RWPE2 (cell line): ENCODE data around the gene JCAD.

ENCODE experiments used
- ATAC-seq: fragments of 200-7000 bp; cut with Tn5 transposase; 3 replicates; pipeline ENCODE4 v1.9.1; 2021; ENCODE audit warnings: low read depth
- DNase-seq: peaks from one replicate; pipeline ENCODE4 v3.0.0-alpha.2; 2020; ENCODE audit warnings: low spot score
- H3K27ac ChIP-seq: fragments of 450-650 bp; 2 replicates; pipeline ENCODE4 v1.5.1; 2017; ENCODE audit warnings: mild to moderate bottlenecking; ENCODE audit not compliant: poor library complexity, severe bottlenecking
- H3K27me3 ChIP-seq: fragments of 250-450 bp; sonication (Bioruptor Pico); 2 replicates; pipeline ENCODE4 v1.5.1; 2021; ENCODE audit warnings: mild to moderate bottlenecking, moderate library complexity; ENCODE audit not compliant: insufficient read depth, poor library complexity, severe bottlenecking
- H3K36me3 ChIP-seq: fragments of 250-450 bp; sonication (Bioruptor Pico); 2 replicates; pipeline ENCODE4 v1.5.1; 2020; ENCODE audit warnings: low read depth, mild to moderate bottlenecking, moderate library complexity
- H3K4me1 ChIP-seq: fragments of 250-450 bp; sonication (Bioruptor Pico); 2 replicates; pipeline ENCODE4 v1.5.1; 2021; ENCODE audit warnings: mild to moderate bottlenecking, moderate library complexity; ENCODE audit not compliant: insufficient read depth, poor library complexity, severe bottlenecking
- H3K4me3 ChIP-seq: fragments of 250-450 bp; sonication (Bioruptor Pico); 2 replicates; pipeline ENCODE4 v1.5.1; 2021; ENCODE audit warnings: mild to moderate bottlenecking, moderate library complexity; ENCODE audit not compliant: severe bottlenecking
- H3K9me3 ChIP-seq: fragments of 250-450 bp; sonication (Bioruptor Pico); 2 replicates; pipeline ENCODE4 v1.5.1; 2021; ENCODE audit warnings: mild to moderate bottlenecking, moderate library complexity; ENCODE audit not compliant: severe bottlenecking
- TF ChIP-seq, protein P1 (sequence below): fragments of 450-650 bp; IDR thresholded peaks from one replicate; pipeline ENCODE4 v1.5.1; 2017; ENCODE audit warnings: mild to moderate bottlenecking, moderate library complexity; ENCODE audit not compliant: poor library complexity, severe bottlenecking

Gene JCAD

DNA sequence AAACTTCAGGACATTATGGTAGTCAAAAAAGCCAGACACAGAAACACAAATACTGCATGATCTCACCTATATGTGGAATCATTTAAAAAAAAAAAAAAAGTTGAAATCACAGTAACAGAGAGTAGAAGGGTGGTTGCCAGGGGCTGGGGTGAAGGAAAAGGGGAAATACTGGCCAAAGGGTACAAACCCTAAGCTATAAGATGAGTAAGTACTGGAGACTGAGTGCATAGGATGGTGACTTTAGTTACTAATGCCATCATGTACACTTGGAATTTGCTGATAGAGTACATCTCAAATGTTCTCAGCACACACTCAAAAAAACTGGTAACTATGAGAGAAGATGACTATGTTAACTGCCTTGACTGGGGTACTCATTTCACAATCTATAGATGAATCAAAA is 39.9 kb downstream of the JCAD start:
- no peak overlapping the region for H3K4me3 ChIP-seq
- no peak overlapping the region for H3K27ac ChIP-seq
- ATAC-seq: no peak
- no peak for DNase-seq
- H3K27me3 ChIP-seq: no peaks in the 10 kb centered on the region
- TF ChIP-seq, protein P1, sequence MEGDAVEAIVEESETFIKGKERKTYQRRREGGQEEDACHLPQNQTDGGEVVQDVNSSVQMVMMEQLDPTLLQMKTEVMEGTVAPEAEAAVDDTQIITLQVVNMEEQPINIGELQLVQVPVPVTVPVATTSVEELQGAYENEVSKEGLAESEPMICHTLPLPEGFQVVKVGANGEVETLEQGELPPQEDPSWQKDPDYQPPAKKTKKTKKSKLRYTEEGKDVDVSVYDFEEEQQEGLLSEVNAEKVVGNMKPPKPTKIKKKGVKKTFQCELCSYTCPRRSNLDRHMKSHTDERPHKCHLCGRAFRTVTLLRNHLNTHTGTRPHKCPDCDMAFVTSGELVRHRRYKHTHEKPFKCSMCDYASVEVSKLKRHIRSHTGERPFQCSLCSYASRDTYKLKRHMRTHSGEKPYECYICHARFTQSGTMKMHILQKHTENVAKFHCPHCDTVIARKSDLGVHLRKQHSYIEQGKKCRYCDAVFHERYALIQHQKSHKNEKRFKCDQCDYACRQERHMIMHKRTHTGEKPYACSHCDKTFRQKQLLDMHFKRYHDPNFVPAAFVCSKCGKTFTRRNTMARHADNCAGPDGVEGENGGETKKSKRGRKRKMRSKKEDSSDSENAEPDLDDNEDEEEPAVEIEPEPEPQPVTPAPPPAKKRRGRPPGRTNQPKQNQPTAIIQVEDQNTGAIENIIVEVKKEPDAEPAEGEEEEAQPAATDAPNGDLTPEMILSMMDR: no peak
- no peaks in the 10 kb centered on the region for H3K4me1 ChIP-seq
- no peaks in the 10 kb centered on the region for H3K36me3 ChIP-seq
- H3K9me3 ChIP-seq: no peaks in the 10 kb centered on the region

DNA sequence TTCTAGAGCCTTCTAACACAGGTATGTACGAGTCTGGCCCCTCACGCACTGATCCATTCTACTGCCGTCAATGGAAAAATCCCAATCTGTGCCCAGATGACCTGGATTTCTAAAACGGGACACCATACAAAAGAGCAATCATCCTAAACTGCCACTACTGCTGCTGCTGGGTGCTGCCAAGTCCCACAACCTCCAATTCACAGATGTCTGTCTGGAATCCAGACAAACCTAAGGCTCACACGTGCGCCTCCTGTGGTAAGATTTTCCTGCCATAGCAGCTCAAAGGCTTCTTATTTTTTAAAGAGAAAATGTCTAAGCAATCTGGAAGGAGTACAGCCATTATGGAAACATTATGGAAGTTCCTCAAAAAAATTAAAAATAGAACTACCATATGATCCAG is 40.9 kb downstream of the JCAD start:
- Histone ChIP-seq H3K36me3 (no peaks in the 10 kb centered on the region), H3K27ac (no peak overlapping the region), H3K4me3 (no peak overlapping the region), H3K4me1 (no peaks in the 10 kb centered on the region), H3K27me3 (no peaks in the 10 kb centered on the region), H3K9me3 (no peaks in the 10 kb centered on the region)
- no peak for ATAC-seq
- TF ChIP-seq, protein P1: no peak
- DNase-seq: no peak

DNA sequence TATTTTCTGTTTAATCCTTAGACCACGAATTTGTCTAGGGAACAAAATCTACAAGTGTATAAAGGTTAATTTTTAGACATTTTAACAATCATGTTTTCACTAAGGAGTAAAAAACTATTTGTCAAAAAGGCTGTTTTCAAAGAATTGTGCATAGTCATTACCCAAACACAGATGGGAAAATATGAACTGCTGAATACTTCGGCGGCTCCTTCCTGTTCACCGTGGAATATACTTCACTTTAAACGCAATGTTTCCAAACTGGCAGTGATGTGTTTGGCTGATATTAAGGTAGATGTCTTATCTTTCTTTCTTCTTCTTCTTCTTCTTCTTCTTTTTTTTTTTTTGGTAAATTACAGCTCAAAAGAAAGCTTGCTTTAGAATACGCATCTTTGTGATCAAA is 41.4 kb downstream of the JCAD start:
- DNase-seq (no peak), ATAC-seq (no peak)
- Histone ChIP-seq H3K36me3 (no peaks in the 10 kb centered on the region), H3K9me3 (no peaks in the 10 kb centered on the region), H3K27ac (no peak overlapping the region), H3K4me3 (no peak overlapping the region), H3K4me1 (no peaks in the 10 kb centered on the region), H3K27me3 (no peaks in the 10 kb centered on the region)
- TF ChIP-seq, protein P1: no peak

DNA sequence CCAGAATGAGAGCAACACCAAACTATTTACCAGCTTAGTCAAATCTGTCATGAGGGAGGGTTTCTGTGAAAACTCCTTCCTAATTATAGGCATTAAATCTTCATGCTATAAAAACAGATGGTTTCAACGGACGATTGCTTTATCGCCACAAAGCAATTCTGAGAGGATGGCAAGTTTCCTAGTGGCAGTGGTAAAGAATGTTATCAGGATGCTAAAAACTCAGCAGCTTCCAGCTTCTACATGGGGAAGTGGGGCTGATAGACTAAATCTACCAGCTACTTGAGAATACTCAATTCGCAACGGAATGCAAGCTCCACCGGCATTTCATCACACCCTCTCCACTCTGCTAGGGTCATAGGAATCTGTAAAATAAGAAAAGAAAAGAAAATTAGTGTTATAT is 41.8 kb downstream of the JCAD start:
- TF ChIP-seq, protein P1: no peak
- H3K27ac ChIP-seq: no peak overlapping the region
- no peaks in the 10 kb centered on the region for H3K9me3 ChIP-seq
- ATAC-seq (no peak), DNase-seq (no peak)
- no peak overlapping the region for H3K4me3 ChIP-seq
- H3K27me3 ChIP-seq: no peaks in the 10 kb centered on the region
- no peaks in the 10 kb centered on the region for H3K4me1 ChIP-seq
- no peaks in the 10 kb centered on the region for H3K36me3 ChIP-seq

DNA sequence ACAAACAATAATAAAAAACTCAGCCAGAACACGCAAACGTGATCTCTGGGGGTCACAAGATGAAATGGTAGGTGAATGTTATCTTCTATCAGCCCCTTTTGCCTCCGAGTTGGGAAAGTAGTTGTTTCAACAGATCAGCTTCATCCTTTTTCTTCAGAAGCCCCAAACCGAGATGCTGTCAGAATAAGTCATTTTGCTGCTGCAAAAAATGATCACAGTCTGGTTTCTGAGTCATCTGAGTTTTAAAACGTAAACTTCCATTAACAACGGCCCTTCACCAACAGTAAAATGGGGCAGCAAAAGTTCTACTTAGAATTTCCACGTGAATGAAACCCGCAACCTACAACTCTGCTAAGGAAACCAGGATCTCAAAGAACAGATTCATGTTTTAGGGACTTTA is 44.9 kb downstream of the JCAD start:
- Histone ChIP-seq H3K27ac (no peak overlapping the region), H3K4me3 (no peak overlapping the region), H3K9me3 (no peaks in the 10 kb centered on the region), H3K4me1 (no peaks in the 10 kb centered on the region), H3K27me3 (no peaks in the 10 kb centered on the region), H3K36me3 (no peaks in the 10 kb centered on the region)
- DNase-seq (no peak), ATAC-seq (no peak)
- TF ChIP-seq, protein P1: no peak
